SH-SY5Y (cell line): ENCODE results near the gene TMIE.

Experiments used
- GATA2 ChIP-seq: IDR thresholded peaks from 2 replicates; pipeline ENCODE4 v1.6.1; 2011; ENCODE audit warnings: mild to moderate bottlenecking, low read depth, low read length
- GATA3 ChIP-seq: IDR thresholded peaks from 2 replicates; pipeline ENCODE4 v1.6.1; 2011; ENCODE audit warnings: low read depth, mild to moderate bottlenecking, low read length, moderate library complexity

DNA sequence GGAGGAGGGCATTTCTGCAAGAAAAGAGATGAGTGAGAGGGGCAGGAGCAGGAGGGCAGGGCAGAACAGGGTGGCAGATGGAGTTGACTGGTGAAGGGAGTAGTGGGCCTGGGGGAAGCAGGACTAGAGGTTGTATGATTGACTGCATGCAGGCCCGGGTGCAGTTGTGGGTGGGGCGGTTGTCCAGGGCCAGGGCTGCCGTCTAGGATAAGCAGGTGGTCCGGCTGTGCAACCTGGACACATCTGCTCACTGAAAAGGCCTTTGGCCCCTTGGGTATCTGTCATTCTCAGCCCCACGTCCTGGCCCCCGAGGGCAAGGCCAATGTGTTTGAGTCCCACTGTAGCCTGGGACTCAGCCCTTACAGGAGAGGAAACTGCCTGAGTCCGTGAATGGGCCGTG, 33.1 kb upstream of the TMIE start:
- TF ChIP-seq GATA2 (no peak), GATA3 (no peak)
